GM21717 (cell line): Measurements from ENCODE around the gene FSTL4.
"Not testable (repeated sequence)": the region's sequence is repeated elsewhere in the genome, so short reads cannot be mapped to it uniquely, and the experiment has no call there.

ENCODE experiments used
- ATAC-seq: cut with Tn5 transposase; IDR thresholded peaks from one replicate; pipeline ENCODE4 v1.9.1; 2021; ENCODE audit warnings: mild to moderate bottlenecking, moderate library complexity; ENCODE audit not compliant: unreplicated experiment

FSTL4 gene

DNA sequence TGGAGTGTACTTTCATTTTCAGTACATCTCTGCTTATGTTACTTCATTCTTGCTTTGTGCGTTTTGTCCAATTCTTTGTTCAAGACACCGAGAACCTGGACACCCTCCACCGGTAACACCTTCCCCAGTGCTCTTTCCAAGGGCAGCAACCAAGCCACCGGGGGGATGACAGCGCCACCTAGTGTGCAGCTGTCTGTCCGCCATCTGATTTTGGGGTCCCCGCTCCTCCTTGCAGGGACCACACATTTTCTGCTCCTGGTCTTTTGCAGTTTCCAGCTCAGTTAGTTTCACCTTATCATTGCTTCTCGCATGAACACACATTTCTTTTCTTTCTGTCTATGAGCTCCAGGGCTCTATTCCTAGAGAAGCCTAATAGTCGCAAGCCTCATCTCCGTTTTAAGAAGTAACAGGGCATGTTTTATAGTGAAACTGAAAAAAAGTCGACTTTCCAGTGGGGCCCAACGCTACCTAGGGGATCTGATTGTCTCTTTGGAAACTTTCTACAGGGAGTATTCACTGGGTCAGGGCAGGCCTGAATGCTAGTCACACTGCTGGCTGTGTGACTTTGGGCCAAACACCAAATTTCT, 152.1 kb downstream of the FSTL4 start:
- ATAC-seq = no peak

DNA sequence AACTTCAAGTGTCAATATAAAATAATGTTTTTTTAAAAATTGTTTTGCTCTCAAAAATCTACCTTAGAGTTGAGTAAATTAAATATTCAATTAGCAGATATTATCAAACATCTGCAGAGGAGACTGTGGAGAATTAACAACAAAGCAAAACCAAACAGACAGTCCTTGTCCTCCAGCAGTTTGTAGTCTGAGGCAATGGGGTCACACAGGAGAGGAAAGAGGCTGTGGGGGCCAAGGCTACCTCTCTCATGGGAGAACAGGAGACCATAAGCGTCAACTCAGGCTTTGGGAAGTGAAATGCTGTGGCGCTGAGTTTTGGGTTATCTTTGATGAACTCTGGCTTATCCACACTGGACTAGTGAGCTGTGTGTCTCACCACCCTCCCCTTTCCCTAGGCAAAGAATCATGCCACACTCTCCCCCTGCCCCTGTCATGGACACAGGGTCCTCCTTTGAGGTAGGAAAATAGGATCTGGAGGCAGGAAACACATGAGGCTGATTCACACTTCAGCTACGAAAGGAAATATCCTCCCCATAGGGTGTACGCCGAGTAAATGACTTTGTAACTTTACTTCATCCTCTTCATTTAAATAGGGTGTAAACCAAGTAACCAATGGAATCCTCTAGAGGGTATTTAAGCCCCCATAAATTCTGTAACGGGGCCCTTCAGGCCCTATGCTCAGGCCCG, 152.7 kb downstream of the FSTL4 start:
- no peak for ATAC-seq

DNA sequence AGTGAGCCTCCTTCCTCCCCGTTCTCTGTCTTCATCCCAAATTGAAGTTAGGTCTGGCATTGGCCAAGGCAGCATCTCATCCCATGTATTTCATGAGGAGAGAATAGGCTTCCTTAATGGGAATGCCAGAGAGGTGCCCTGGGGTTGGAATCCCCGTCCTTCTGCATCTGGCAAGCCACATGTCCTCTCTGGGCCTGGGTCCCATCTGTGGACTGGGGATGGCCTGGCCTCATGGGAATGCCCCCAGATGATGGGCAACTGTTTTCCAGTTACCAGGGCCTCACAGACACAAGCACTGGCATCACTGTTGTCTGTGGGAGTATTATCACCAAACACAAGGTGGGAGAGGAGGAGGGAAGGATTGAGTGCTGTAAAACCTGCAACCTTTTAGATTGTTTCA, 153.9 kb downstream of the FSTL4 start:
- ATAC-seq = no peak

DNA sequence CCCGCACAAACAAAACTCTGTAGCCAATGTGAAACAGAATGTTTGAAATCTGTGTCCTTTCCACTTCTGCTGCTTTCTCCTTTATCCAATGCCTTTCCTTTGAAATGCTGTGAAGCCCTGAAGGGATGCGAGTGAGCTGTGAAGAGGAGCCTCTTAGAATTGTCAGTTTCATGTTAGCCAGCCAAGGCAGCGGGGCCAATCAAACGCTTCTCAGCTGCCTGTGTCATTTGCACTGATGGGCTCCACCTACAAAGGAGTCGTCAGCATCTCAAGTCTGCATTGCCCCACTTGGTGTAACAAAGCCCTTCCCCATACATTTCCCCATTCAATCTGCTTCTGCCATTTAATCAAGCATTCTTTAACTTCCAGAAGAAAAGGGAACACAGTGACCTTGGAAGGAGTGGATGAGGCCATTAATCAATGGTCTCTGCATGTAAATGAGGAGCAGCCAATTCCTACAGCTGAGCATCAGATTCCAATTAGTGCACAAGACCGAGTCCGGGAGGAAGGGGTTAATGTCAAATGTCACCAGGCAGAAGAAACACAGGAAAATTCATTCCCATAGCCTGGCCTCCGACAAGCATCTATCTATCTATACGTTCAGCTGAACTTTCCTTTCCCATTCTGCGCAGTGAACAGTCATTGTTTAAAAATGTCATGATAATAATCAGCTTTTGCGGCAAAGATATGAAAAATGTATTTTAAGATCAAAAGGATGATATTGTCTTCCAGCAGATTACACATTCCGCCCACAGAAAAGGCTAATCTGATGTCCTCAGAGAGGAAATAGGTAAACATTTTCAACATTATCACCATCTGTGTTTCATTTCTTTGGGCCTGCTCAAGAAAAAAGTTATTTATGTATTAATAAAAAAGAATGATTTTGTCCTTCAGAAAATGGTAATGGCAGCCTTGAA, 154.6 kb downstream of the FSTL4 start:
- ATAC-seq = no peak

GRCh38 chr5:133456933-133457402, 155.4 kb downstream of the FSTL4 start:
- no peak for ATAC-seq

DNA sequence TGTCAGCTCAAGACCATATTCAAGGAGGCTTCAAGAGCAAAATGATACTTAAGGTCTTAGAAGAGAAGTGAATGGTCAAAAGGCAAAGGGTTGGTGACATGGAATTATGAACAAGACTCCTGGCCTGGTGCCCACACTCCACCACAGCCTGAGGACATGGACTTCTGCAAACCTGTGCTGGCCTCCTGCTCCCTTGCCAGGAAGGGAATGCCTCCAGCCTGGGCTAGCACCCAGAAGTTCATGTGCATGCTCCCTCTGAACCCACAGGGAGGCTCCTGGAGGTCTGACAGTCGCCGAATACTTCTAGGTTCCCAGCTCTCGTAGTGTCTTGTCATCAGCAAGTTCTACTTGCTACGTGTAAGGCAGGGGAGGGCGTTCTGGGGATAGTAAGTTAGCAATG, 156.7 kb downstream of the FSTL4 start:
- no peak for ATAC-seq

DNA sequence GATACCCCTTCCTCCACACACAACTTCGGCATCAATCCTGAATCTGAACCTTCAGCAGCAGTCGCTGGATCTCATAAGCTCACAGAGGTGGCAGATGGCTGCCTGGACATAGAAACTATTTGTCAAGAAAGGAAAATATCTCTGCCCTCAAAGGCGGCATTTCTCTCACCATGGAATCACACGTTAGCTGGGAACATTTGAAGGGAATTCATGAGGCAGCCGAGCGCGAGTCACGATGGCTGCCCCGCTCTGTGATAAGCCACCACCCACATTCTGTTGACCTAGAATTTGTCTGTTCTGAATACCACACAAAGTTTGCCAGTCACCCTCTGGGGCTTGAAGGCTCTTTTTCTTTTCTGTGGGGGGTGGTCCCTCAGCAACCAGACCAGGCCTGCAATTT, 157.9 kb downstream of the FSTL4 start:
- no peak for ATAC-seq

GRCh38 chr5:133453831-133454230, 158.5 kb downstream of the FSTL4 start:
- ATAC-seq = no peak

GRCh38 chr5:133453084-133453780, 159.1 kb downstream of the FSTL4 start:
- ATAC-seq = no peak

DNA sequence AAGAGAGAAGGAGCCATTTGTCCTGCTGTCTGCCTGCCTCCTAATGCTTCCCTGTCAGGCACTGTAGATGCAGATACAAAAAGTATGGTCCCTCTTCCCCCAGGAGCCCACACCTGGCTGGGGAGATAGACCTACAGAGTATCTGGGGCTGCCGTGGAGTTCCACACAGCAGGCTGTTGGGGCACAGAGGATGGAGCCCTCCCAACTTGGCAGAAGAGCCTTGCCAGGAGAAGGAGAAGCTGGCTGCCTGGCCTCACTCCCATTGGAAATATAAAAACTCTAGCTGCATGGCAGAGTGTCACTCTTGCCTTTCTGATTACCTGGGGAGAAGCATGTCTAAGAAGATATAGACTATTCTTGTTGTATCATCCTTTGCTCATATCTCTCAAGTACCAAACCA, 160.4 kb downstream of the FSTL4 start:
- ATAC-seq = no peak

GRCh38 chr5:133450286-133450685, 162.1 kb downstream of the FSTL4 start:
- ATAC-seq = no peak

- no peak for ATAC-seq
These were observed 163.2 kb downstream of the FSTL4 start for GRCh38 chr5:133449181-133449580.

DNA sequence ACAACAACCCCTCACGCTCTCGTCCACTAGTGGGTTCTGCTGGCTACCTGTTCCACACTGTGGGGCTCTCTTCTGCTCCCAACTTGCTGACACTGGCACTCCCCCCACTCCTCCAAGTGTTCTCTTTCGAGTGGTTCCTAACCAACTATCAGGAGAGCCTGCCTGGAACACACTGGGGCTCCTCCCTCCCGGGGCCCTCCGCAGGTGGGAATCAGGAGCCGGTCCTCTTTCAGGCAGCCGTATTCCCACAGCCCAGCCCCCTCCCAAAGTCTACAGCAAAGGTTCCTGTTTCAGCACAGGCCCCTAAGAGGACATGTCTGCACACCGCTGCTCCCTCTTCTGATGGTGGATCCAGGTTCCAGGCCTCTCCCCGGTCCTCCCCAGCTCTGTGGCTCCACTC, 165.9 kb downstream of the FSTL4 start:
- no peak for ATAC-seq

- ATAC-seq = no peak
These were observed 166.6 kb downstream of the FSTL4 start for GRCh38 chr5:133445744-133446143.

DNA sequence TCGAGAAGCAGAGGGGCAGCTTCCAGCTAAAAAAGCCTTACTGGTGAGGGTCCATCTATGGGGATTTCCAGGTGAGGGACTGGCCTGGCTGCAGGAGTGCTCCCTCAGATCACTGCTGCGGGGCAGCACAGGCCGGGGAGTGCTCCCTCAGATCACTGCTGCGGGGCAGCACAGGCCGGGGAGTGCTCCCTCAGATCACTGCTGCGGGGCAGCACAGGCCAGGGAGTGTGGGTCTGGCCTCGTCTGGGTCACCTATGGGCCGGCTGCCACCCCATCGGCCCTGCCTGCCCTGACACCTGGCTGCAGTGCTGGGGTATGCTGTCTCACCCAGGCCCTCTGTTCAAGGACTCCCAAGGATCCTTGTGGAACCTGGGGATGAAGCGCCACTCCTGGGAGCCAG, 167.1 kb downstream of the FSTL4 start:
- not testable (repeated sequence) for ATAC-seq

DNA sequence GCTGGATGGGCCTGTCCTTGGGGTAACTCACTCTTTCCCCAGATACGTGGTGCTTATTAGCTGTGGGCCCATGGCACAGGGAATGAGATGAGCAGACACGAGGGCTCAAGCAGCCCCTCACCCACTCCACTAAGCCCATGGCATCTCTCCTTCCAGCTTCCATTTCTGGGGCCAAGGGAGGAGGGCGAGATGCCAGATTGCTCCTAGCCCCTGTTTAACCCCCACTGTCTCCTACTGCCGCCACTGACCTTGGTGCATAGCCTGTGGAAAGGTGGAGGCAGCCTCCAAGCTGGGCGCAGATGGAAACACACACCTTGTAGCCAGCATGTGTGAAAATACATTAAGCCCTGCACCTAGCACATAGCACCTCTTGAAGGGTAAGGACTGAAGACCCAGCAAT, 167.6 kb downstream of the FSTL4 start:
- no peak for ATAC-seq

- ATAC-seq = no peak
These were observed 171.1 kb downstream of the FSTL4 start for GRCh38 chr5:133441166-133441815.

DNA sequence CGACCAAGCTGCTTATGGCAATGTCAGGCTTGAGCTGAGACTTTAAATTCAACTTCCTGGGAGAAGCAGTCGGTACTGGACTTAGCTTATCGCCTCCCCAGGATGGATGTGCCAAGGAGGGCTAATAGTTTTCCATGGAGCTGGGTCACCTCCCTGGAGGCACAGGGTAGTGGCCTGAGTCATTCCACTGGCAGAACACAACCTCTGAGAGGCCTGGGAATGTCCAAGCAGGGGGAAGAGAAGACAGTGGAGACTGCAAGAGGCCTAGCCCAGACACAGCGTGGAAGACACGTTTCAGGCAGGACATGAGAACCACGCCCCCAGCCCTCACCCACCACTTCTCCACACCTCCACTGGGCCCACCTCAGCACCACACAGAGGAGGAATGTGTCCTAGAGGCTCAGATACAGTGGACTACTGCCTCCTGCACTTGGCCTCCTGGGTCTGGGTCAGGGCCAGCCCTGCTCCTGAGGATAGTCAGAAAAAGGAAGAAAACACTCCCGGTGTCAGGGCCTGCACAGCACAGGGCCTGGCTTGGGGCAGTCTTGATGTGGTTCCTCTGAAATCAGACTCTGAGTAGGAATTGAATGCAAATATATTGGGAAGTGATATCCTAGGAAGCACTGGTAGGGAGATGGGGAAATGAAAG, 171.8 kb downstream of the FSTL4 start:
- no peak for ATAC-seq

DNA sequence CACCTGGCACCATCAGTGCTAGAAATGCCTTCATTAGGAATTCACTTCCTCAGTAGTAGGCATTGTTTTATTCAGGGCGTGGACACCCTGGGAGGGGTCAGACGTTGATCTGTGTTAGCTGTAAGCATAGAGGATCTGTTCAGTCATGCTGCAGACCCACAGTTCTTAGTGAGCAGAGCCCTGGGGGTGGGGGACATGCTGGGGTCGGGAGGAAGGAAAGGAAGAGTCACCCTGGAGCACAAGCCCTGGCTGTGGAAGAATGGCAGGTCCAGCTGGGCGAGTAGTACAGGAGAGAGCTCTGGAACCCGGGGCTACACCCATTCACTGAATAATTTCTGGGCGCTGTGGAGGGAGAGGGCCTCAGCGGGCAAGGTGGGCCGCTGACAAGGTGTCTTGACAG, 172.5 kb downstream of the FSTL4 start:
- no peak for ATAC-seq

DNA sequence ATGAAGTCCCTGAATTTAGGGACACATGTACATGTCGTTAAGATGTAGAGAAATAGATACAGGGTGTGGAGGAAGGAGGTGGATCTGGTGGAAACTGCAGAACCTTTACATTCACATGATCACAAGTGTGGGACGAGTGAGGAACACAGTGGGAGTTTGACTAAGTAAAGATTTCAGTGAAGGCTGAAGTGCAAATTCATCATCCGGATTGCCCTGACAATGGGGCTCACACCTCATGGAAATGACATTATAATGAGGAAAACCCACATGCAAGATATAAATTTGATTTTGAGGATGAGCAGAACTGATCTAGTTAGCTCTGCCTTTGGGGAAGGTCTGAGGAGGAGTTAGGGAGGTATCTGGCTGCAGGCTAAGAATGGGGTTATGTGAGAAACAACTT, 173.9 kb downstream of the FSTL4 start:
- no peak for ATAC-seq
